ENCODE measurements around the gene MAMDC2. TPM values are rescaled to one million over a fixed set of nuclear protein-coding genes. Genes with fewer than 3 reads are reported as not detected.

Gene MAMDC2
- total RNA-seq, 1 experiment from 2014 or later, result 4.6 TPM

DNA sequence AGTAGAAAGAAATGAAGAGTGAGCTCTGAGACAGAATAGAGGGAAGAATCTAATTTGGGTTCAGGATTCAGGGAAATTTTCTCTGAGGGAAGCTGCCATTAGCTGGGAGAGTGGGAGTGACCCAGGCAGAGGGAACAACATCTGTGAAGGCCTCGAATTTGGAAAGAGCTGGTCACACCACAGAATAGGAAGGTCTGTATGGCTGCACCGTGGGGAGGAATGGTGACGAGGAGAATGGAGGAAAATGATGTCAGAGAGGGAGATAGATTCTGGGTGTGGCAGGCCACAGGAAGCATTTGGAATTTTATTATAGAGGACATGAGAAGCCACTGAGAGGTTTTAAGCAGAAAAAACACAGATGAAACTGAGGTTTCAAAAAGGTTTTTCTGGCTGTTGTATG lies 98.5 kb downstream of the MAMDC2 start:
- no peak overlapping the region for H3K9ac ChIP-seq (ENCODE audit: extremely low read depth, insufficient read length, low read length)
- no peaks in the 10 kb centered on the region for H3K27me3 ChIP-seq (ENCODE audit: insufficient read depth, low read length)
- no peak overlapping the region for H2AK5ac ChIP-seq (ENCODE audit: insufficient read length, low read length)
- no peaks in the 10 kb centered on the region for H3K79me1 ChIP-seq (ENCODE audit: insufficient read depth, low read depth, low read length, poor library complexity, severe bottlenecking)
- Mint-ChIP-seq H3K4me1 (no peaks in the 10 kb centered on the region), H3K9me3 (no peaks in the 10 kb centered on the region), H3K27me3 (ENCODE audit: low read depth) (no peaks in the 10 kb centered on the region), H3K4me3 (no peak overlapping the region), H3K27ac (no peak overlapping the region; a peak in 1 of 7 replicates), H3K36me3 (ENCODE audit: insufficient read depth in 1 of 3, low read depth in 3 of 3) (peaks cover 0 to 4% (median 0%) of the 10 kb centered on the region in 3 experiments; a peak in 1 of 7 replicates)
- no peak overlapping the region for H2BK12ac ChIP-seq (ENCODE audit: insufficient read length, low read depth, low read length)
- H3K9me3 ChIP-seq (ENCODE audit: control insufficient read depth, low read depth, low read length), result no peaks in the 10 kb centered on the region
- H4K8ac ChIP-seq (replicated peaks; ENCODE audit: insufficient read length, low read depth, low read length), result no peak overlapping the region
- H4K91ac ChIP-seq (ENCODE audit: insufficient read length, low read depth, low read length), result no peak overlapping the region
- H3T11ph ChIP-seq (ENCODE audit: low read length), result no peak overlapping the region
- H3K4me2 ChIP-seq (ENCODE audit: insufficient read depth, insufficient read length, low read length), result no peak overlapping the region
- no CpG with 5 or more reads among the region's 3 CpGs for WGBS (ENCODE audit: extremely low coverage, insufficient read length, low lambda C conversion rate)
- H3K4ac ChIP-seq (ENCODE audit: low read depth, low read length), result no peak overlapping the region
- no peak overlapping the region for H3K56ac ChIP-seq (ENCODE audit: insufficient read length, low read depth, low read length)
- no peaks in the 10 kb centered on the region for H4K20me1 ChIP-seq (ENCODE audit: control insufficient read depth, insufficient read depth, insufficient read length)
- H3K18ac ChIP-seq (ENCODE audit: insufficient read length, low read depth, low read length), result no peak overlapping the region
- no peaks in the 10 kb centered on the region for H3K79me2 ChIP-seq (ENCODE audit: insufficient read depth, low read length)
- TF ChIP-seq, protein P1, sequence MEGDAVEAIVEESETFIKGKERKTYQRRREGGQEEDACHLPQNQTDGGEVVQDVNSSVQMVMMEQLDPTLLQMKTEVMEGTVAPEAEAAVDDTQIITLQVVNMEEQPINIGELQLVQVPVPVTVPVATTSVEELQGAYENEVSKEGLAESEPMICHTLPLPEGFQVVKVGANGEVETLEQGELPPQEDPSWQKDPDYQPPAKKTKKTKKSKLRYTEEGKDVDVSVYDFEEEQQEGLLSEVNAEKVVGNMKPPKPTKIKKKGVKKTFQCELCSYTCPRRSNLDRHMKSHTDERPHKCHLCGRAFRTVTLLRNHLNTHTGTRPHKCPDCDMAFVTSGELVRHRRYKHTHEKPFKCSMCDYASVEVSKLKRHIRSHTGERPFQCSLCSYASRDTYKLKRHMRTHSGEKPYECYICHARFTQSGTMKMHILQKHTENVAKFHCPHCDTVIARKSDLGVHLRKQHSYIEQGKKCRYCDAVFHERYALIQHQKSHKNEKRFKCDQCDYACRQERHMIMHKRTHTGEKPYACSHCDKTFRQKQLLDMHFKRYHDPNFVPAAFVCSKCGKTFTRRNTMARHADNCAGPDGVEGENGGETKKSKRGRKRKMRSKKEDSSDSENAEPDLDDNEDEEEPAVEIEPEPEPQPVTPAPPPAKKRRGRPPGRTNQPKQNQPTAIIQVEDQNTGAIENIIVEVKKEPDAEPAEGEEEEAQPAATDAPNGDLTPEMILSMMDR (conservative IDR thresholded peaks at IDR 0.05), result no peak
- H4K5ac ChIP-seq (ENCODE audit: insufficient read length, low read depth, low read length), result no peak overlapping the region
- H3K23ac ChIP-seq (ENCODE audit: insufficient read length, low read depth, low read length), result no peak overlapping the region
- no peaks in the 10 kb centered on the region for H3K4me1 ChIP-seq (ENCODE audit: insufficient read depth, low read length)
- H3K14ac ChIP-seq (ENCODE audit: insufficient read depth, low read length), result no peak overlapping the region
- no peak overlapping the region for H2BK15ac ChIP-seq (ENCODE audit: low read depth, low read length)
- H3K23me2 ChIP-seq (ENCODE audit: insufficient read length, low read depth, low read length, poor library complexity, severe bottlenecking), result no peaks in the 10 kb centered on the region
- no peak overlapping the region for H3K27ac ChIP-seq (ENCODE audit: insufficient read length, low read depth, low read length)
- H2BK20ac ChIP-seq (ENCODE audit: low read depth, low read length, poor library complexity, severe bottlenecking), result no peak overlapping the region
- H2BK120ac ChIP-seq (ENCODE audit: low read depth, low read length, poor library complexity, severe bottlenecking), result no peak overlapping the region
- DNase-seq, result no peak
- H2BK5ac ChIP-seq (ENCODE audit: insufficient read length, low read length), result no peak overlapping the region
- no peak overlapping the region for H2AFZ ChIP-seq (ENCODE audit: low read length)
